Left ventricle myocardium inferior (tissue), 1 donor: Measurements from ENCODE around the gene LRRC1. TPM values are rescaled to one million over a fixed set of nuclear protein-coding genes. Genes with fewer than 3 reads are reported as not detected.

Experiments
- DNase-seq: peaks from one replicate; pipeline ENCODE4 v3.0.0-alpha.2; 2020
- H3K27ac ChIP-seq: fragments of 200-600 bp; replicated peaks from 2 replicates; pipeline ENCODE4 v1.8.0; 2021
- H3K27me3 ChIP-seq: fragments of 200-600 bp; 2 replicates; pipeline ENCODE4 v1.8.0; 2021; ENCODE audit warnings: low read depth
- H3K36me3 ChIP-seq: fragments of 200-600 bp; 2 replicates; pipeline ENCODE4 v1.8.0; 2021
- H3K4me1 ChIP-seq: fragments of 200-600 bp; 2 replicates; pipeline ENCODE4 v1.8.0; 2021
- H3K4me3 ChIP-seq: fragments of 200-600 bp; 2 replicates; pipeline ENCODE4 v1.8.0; 2021; ENCODE audit warnings: mild to moderate bottlenecking, moderate library complexity
- H3K9me3 ChIP-seq: fragments of 200-600 bp; replicated peaks from 2 replicates; pipeline ENCODE4 v1.8.0; 2021
- CTCF ChIP-seq: fragments of 200-600 bp; IDR thresholded peaks from 2 replicates; pipeline ENCODE4 v1.8.0; 2021; ENCODE audit warnings: antibody characterized with exemption, mild to moderate bottlenecking, borderline replicate concordance
- intact Hi-C: fragments of 100-400 bp; cut with micrococcal nuclease; formaldehyde crosslinking; loops from one replicate; pipeline ENCODE4 v1.11.0; 2022
- total RNA-seq: library from RNA; stranded (reverse); fragmentation: NEBNext Ultra II Directional; extraction: Animal tissue kit (Norgen Biotek cat#: 25700); gene quantifications from one replicate; pipeline ENCODE4 v1.2.1, GENCODE V29; 2021
- donor health status: DM: no; HTN: yes; CAD: no; lungs with severe emphysema.

LRRC1 gene
- total RNA-seq, 1 donor from 2014 or later, result 2.7 TPM

GRCh38 chr6:53939830-53940229 is 145.0 kb downstream of the LRRC1 start:
- H3K4me1 ChIP-seq, result peaks cover 16% of the 10 kb centered on the region
- DNase-seq, result no peak
- H3K36me3 ChIP-seq, result no peaks in the 10 kb centered on the region
- H3K4me3 ChIP-seq, result no peak overlapping the region
- intact Hi-C loops, result no loop called here
- H3K9me3 ChIP-seq, result no peaks in the 10 kb centered on the region
- no peak for TF ChIP-seq CTCF
- H3K27ac ChIP-seq, result no peak overlapping the region
- no peaks in the 10 kb centered on the region for H3K27me3 ChIP-seq

GRCh38 chr6:53943395-53943794 is 148.6 kb downstream of the LRRC1 start:
- no peak for TF ChIP-seq CTCF
- Histone ChIP-seq H3K27me3 (no peaks in the 10 kb centered on the region), H3K27ac (peak overlapping the region; percentile 16), H3K36me3 (no peaks in the 10 kb centered on the region), H3K4me3 (no peak overlapping the region), H3K9me3 (peaks cover 13% of the 10 kb centered on the region), H3K4me1 (peaks cover 10% of the 10 kb centered on the region)
- intact Hi-C loops, result no loop called here
- no peak for DNase-seq

- Histone ChIP-seq H3K36me3 (no peaks in the 10 kb centered on the region), H3K27ac (peak overlapping the region; percentile 16), H3K4me1 (peaks cover 10% of the 10 kb centered on the region), H3K27me3 (no peaks in the 10 kb centered on the region), H3K4me3 (no peak overlapping the region), H3K9me3 (peaks cover 13% of the 10 kb centered on the region)
- DNase-seq, result no peak
- TF ChIP-seq CTCF, result no peak
- intact Hi-C loops, result no loop called here
Measured at GRCh38 chr6:53944091-53944490, 149.3 kb downstream of the LRRC1 start.

- Histone ChIP-seq H3K9me3 (peaks cover 16% of the 10 kb centered on the region), H3K4me3 (no peak overlapping the region), H3K36me3 (no peaks in the 10 kb centered on the region), H3K4me1 (peaks cover 10% of the 10 kb centered on the region), H3K27me3 (no peaks in the 10 kb centered on the region), H3K27ac (no peak overlapping the region)
- intact Hi-C loops, result no loop called here
- TF ChIP-seq CTCF, result no peak
- no peak for DNase-seq
Measured at GRCh38 chr6:53944543-53944942, 149.7 kb downstream of the LRRC1 start.

GRCh38 chr6:53945765-53946407 is 151.1 kb downstream of the LRRC1 start:
- Histone ChIP-seq H3K4me3 (no peak overlapping the region), H3K27me3 (no peaks in the 10 kb centered on the region), H3K36me3 (no peaks in the 10 kb centered on the region), H3K4me1 (peaks cover 10% of the 10 kb centered on the region), H3K9me3 (peaks cover 29% of the 10 kb centered on the region), H3K27ac (no peak overlapping the region)
- TF ChIP-seq CTCF, result no peak
- intact Hi-C loops, result no loop called here
- no peak for DNase-seq
